Measurements from ENCODE around the gene CDC42EP3.

DNA sequence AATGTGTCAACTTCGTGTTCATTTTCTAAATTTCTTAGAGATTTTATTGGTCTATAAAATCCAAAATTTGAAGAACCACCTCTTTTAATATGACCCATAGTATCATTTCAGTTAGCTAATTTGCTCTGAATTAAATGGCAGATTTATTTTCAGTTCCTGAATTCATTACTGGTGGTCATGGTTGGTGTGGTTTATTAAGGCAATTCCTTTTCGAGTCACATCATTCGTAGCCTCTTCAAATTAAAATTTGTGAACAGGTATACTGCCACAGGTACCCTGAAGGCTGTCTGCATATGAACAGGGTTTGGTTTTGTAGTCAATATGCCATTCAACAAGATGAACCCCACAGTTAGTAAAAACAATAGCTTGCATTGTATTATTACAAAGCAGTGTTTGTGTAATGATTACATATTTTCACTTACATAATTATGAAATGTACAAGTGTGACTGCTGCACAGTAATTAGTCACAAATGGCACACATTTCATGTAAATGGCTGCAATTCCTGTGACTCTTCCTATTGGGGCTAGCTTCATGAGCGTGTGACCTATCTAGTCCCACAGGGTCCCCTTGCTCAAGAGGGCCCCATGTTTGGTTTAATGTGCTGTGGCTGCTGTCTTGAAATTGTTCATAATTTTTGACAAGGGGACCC lies 48.9 kb downstream of the CDC42EP3 start:
- TF ChIP-seq, protein P1, sequence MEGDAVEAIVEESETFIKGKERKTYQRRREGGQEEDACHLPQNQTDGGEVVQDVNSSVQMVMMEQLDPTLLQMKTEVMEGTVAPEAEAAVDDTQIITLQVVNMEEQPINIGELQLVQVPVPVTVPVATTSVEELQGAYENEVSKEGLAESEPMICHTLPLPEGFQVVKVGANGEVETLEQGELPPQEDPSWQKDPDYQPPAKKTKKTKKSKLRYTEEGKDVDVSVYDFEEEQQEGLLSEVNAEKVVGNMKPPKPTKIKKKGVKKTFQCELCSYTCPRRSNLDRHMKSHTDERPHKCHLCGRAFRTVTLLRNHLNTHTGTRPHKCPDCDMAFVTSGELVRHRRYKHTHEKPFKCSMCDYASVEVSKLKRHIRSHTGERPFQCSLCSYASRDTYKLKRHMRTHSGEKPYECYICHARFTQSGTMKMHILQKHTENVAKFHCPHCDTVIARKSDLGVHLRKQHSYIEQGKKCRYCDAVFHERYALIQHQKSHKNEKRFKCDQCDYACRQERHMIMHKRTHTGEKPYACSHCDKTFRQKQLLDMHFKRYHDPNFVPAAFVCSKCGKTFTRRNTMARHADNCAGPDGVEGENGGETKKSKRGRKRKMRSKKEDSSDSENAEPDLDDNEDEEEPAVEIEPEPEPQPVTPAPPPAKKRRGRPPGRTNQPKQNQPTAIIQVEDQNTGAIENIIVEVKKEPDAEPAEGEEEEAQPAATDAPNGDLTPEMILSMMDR (conservative IDR thresholded peaks at IDR 0.05; ENCODE audit: low read depth in 2 of 2) = no peak
- no peak for TF ChIP-seq EZH2 (IDR thresholded peaks at IDR 0.05; ENCODE audit: low read depth, unreplicated experiment)
- no peak for TF ChIP-seq POLR2AphosphoS5 (IDR thresholded peaks at IDR 0.05; ENCODE audit: low read depth)
- TF ChIP-seq EZH2phosphoT487 (IDR thresholded peaks at IDR 0.05; ENCODE audit: unreplicated experiment) = no peak
- TF ChIP-seq ZNF114 (CRISPR knock-in tag; IDR thresholded peaks at IDR 0.05) = no peak
